MM.1S (cell line): ENCODE data around the gene MS4A4A.

ENCODE experiments used
- DNase-seq: peaks from one replicate; pipeline ENCODE4 v3.0.0-alpha.2; 2015
- H2AFZ ChIP-seq: fragments of 300-600 bp; sonication (generic); 2 replicates; pipeline ENCODE4 v1.6.0; 2016; ENCODE audit warnings: antibody characterized with exemption, low read length
- H3F3A ChIP-seq: fragments of 300-600 bp; sonication (generic); 2 replicates; pipeline ENCODE4 v1.6.1; 2016; ENCODE audit warnings: mild to moderate bottlenecking, antibody characterized with exemption, low read length, moderate library complexity, mixed read lengths; ENCODE audit not compliant: insufficient read depth
- H3K27ac ChIP-seq: fragments of 300-600 bp; sonication (generic); 2 replicates; pipeline ENCODE4 v1.5.1; 2016; ENCODE audit warnings: mild to moderate bottlenecking, low read length
- H3K27me3 ChIP-seq: fragments of 300-600 bp; sonication (generic); replicated peaks from 2 replicates; pipeline ENCODE4 v1.6.0; 2016; ENCODE audit warnings: low read length; ENCODE audit not compliant: insufficient read depth
- H3K36me3 ChIP-seq: fragments of 300-600 bp; sonication (generic); replicated peaks from 2 replicates; pipeline ENCODE4 v1.6.1; 2016; ENCODE audit warnings: mild to moderate bottlenecking, low read length, mixed read lengths; ENCODE audit not compliant: insufficient read depth
- H3K4me1 ChIP-seq: fragments of 300-600 bp; sonication (generic); 2 replicates; pipeline ENCODE4 v1.6.1; 2016; ENCODE audit warnings: low read length, mixed read lengths
- H3K4me2 ChIP-seq: fragments of 300-600 bp; sonication (generic); 2 replicates; pipeline ENCODE4 v1.6.0; 2016; ENCODE audit warnings: low read depth, low read length
- H3K4me3 ChIP-seq: fragments of 300-600 bp; sonication (generic); 2 replicates; pipeline ENCODE4 v1.5.1; 2016; ENCODE audit warnings: low read length, mixed read lengths
- H3K79me2 ChIP-seq: fragments of 300-600 bp; sonication (generic); 2 replicates; pipeline ENCODE4 v1.6.1; 2016; ENCODE audit warnings: mixed run types, low read length, mixed read lengths
- H3K9ac ChIP-seq: fragments of 300-600 bp; sonication (generic); 2 replicates; pipeline ENCODE4 v1.6.1; 2016; ENCODE audit warnings: low read length, mixed read lengths
- H3K9me2 ChIP-seq: fragments of 300-600 bp; sonication (generic); replicated peaks from 2 replicates; pipeline ENCODE4 v1.6.1; 2016; ENCODE audit warnings: mild to moderate bottlenecking, low read length, mixed read lengths; ENCODE audit not compliant: insufficient read depth
- H3K9me3 ChIP-seq: fragments of 300-600 bp; sonication (generic); replicated peaks from 2 replicates; pipeline ENCODE4 v1.6.1; 2016; ENCODE audit warnings: mild to moderate bottlenecking, low read length, mixed read lengths; ENCODE audit not compliant: insufficient read depth
- H4K20me1 ChIP-seq: fragments of 300-600 bp; sonication (generic); 2 replicates; pipeline ENCODE4 v1.6.1; 2016; ENCODE audit warnings: mild to moderate bottlenecking, low read length, moderate library complexity, mixed read lengths; ENCODE audit not compliant: insufficient read depth
- EZH2 ChIP-seq: fragments of 300-600 bp; sonication (generic); optimal IDR thresholded peaks from 2 replicates; pipeline ENCODE3; 2017; ENCODE audit warnings: low read depth, mild to moderate bottlenecking, antibody characterized with exemption, low read length, mixed read lengths
- EZH2phosphoT487 ChIP-seq: fragments of 300-600 bp; sonication (generic); IDR thresholded peaks from 2 replicates; pipeline ENCODE4 v1.6.1; 2018; ENCODE audit warnings: antibody characterized with exemption, low read length
- TF ChIP-seq, protein P1 (sequence below): fragments of 300-600 bp; sonication (generic); IDR thresholded peaks from 2 replicates; pipeline ENCODE4 v1.5.1; 2016; ENCODE audit warnings: antibody characterized with exemption, low read length, mixed read lengths

MS4A4A gene

DNA sequence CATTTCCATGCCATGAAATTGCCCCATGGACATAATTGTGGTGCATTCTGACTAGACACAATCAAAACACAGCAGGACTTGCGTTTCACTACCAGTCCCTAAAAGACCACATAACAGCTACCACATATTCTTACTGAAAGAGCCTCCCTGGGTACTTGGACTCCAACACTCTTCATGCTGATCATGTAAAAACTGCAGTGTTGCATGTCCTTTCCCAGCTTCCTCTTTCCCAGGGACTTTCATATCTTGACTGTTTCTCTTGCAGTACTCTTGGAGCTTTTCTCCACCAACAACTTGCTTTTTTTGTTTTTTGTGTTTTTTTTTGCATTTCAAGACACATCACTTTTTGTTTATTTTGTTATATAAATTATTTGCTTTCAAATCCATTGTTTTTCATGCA lies 69.5 kb downstream of the MS4A4A start:
- TF ChIP-seq, protein P1, sequence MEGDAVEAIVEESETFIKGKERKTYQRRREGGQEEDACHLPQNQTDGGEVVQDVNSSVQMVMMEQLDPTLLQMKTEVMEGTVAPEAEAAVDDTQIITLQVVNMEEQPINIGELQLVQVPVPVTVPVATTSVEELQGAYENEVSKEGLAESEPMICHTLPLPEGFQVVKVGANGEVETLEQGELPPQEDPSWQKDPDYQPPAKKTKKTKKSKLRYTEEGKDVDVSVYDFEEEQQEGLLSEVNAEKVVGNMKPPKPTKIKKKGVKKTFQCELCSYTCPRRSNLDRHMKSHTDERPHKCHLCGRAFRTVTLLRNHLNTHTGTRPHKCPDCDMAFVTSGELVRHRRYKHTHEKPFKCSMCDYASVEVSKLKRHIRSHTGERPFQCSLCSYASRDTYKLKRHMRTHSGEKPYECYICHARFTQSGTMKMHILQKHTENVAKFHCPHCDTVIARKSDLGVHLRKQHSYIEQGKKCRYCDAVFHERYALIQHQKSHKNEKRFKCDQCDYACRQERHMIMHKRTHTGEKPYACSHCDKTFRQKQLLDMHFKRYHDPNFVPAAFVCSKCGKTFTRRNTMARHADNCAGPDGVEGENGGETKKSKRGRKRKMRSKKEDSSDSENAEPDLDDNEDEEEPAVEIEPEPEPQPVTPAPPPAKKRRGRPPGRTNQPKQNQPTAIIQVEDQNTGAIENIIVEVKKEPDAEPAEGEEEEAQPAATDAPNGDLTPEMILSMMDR, result no peak
- no peak for TF ChIP-seq EZH2phosphoT487
- TF ChIP-seq EZH2, result no peak
- no peaks in the 10 kb centered on the region for H3K9me2 ChIP-seq

DNA sequence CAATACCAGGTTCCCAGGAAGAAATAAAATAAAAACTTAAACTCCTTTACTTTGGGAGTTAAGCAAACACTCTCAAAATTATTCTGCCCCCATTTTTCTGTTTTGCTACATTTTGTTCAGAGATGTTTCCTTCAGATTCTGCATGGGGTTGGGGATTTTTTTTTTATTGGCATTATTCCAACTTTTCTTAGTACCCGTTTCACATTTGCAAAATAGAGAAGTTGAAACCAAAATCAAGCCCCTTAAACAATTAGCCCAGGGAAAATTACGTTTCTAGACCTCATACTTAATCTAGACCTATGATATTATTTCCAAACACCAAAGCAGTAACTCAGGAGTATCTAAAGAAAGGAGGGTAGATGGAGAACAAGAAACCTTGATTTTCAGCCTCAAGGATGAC lies 77.3 kb downstream of the MS4A4A start:
- Histone ChIP-seq H3K9me3 (no peaks in the 10 kb centered on the region), H3K36me3 (no peaks in the 10 kb centered on the region), H4K20me1 (no peaks in the 10 kb centered on the region), H3F3A (no peaks in the 10 kb centered on the region), H3K27ac (no peak overlapping the region), H3K79me2 (no peaks in the 10 kb centered on the region), H3K9ac (no peak overlapping the region), H3K4me3 (no peak overlapping the region), H3K4me1 (no peaks in the 10 kb centered on the region), H3K4me2 (no peak overlapping the region), H2AFZ (no peak overlapping the region), H3K9me2 (no peaks in the 10 kb centered on the region), H3K27me3 (no peaks in the 10 kb centered on the region)
- TF ChIP-seq, protein P1, result no peak
- TF ChIP-seq EZH2phosphoT487 (no peak), EZH2 (no peak)
- DNase-seq, result no peak

More for the DNA sequence above, 69.5 kb downstream of the MS4A4A start:
- H3F3A ChIP-seq, result no peaks in the 10 kb centered on the region
- DNase-seq, result no peak
- no peaks in the 10 kb centered on the region for H3K4me1 ChIP-seq
- H3K27me3 ChIP-seq, result no peaks in the 10 kb centered on the region
- H3K79me2 ChIP-seq, result no peaks in the 10 kb centered on the region
- no peak overlapping the region for H3K9ac ChIP-seq
- H3K36me3 ChIP-seq, result no peaks in the 10 kb centered on the region
- no peak overlapping the region for H3K27ac ChIP-seq
- no peak overlapping the region for H3K4me2 ChIP-seq
- H2AFZ ChIP-seq, result no peak overlapping the region
- H4K20me1 ChIP-seq, result no peaks in the 10 kb centered on the region
- H3K4me3 ChIP-seq, result no peak overlapping the region
- H3K9me3 ChIP-seq, result no peaks in the 10 kb centered on the region
